ENCODE data around the gene ART4. TPM values are rescaled to one million over a fixed set of nuclear protein-coding genes. Genes with fewer than 3 reads are reported as not detected.
A peak's percentile ranks its signal among the peaks of the same experiment; 100 is the strongest.

The ART4 gene
- polyA plus RNA-seq, 4 donors, result 0.07 to 0.42 (median 0.12) TPM

- DNase-seq (ENCODE audit: low read depth in 4 of 4, low spot score in 3 of 4), result no peak
Observed at GRCh38 chr12:14852880-14853279, 9.6 kb upstream of the ART4 start.

DNA sequence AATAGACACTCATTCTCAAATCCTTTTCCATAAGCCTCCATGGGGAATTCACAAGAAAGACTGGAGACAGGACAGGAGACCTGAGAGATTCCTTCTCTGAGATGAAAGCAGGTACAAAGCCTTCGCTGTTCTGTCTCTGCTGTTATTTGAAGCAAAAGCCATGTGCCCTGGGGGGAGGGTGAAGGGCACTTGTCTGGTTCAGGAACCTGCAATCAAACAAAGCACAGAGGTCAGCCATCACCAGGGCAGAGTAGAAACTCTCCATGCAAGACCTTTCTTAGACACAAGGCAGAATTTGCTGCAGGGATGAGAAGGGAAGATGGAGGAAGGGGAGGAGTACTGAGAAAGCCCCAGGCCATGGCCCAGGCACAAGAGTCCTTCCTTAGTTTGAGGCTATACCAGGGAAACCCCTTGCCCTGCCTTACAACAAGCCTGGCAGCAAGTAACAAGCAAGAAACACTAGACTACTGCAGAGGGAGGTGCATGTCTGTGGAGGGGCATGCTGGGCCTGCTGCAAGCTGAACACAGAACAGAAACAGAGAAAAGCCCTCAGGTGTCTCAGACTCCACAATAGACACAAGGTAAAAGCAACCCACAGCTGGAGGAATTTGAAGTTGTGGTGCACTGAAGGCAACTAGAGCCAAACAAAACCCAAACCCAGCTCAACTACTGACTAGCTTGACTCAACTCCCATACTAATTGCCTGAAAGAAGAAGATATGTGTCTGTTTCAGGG is 7.8 kb upstream of the ART4 start:
- no peak for DNase-seq (ENCODE audit: low read depth in 4 of 4, low spot score in 3 of 4)

- no peak for DNase-seq (ENCODE audit: low read depth in 4 of 4, low spot score in 3 of 4)
Observed at GRCh38 chr12:14849661-14850060, 6.3 kb upstream of the ART4 start.

- DNase-seq (ENCODE audit: low read depth in 4 of 4, low spot score in 3 of 4), result no peak
Observed at GRCh38 chr12:14846876-14847580, 3.7 kb upstream of the ART4 start.

- no peak for DNase-seq (ENCODE audit: low read depth in 4 of 4, low spot score in 3 of 4)
Observed at GRCh38 chr12:14846042-14846587, 2.8 kb upstream of the ART4 start.

DNA sequence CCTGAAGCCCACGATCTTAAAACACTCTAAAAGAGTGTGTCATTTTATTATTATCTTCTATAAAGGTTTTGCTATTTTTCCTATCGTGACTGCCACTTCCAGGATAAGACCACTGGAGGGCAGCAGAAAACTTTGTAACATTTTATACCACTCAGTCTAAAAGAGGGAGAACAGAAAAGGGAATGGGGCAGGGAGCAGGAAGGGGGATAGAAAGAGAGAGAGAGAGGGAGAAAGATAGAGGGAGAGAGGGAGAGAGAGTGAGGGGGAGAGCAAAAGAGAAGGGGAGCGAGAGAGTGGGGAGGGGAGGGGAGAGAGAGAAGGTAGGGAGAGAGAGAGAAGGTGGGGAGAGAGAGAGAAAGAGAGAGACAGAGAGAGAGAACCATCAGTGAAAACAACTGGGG is 2.0 kb upstream of the ART4 start:
- peak in 1 of 4 donors; percentile 42 for DNase-seq (ENCODE audit: low read depth in 4 of 4, low spot score in 3 of 4)

DNA sequence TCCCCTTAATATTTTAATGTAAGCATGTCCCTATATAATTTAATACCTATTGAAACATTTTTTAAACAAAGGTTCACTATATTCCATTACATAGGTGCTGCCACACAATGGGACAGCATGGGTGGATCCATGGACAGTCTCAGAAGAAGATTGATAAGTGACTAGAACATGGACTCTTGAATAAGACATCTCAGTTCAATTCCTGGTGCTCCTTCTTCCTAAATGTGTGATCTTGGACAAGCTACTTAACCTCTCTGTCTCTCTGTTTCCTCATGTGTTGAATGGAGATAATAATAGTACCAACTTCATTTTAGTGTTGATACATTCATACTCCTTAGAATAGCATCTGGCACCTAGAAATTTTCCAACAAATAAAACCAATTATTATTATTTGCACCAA is 1.1 kb upstream of the ART4 start:
- no peak for DNase-seq (ENCODE audit: low read depth in 4 of 4, low spot score in 3 of 4)

GRCh38 chr12:14842315-14842714 is 1.0 kb downstream of the ART4 start:
- no peak for DNase-seq (ENCODE audit: low read depth in 4 of 4, low spot score in 3 of 4)

- DNase-seq (ENCODE audit: low read depth in 4 of 4, low spot score in 3 of 4), result no peak
Observed at GRCh38 chr12:14841761-14842160, 1.6 kb downstream of the ART4 start.

DNA sequence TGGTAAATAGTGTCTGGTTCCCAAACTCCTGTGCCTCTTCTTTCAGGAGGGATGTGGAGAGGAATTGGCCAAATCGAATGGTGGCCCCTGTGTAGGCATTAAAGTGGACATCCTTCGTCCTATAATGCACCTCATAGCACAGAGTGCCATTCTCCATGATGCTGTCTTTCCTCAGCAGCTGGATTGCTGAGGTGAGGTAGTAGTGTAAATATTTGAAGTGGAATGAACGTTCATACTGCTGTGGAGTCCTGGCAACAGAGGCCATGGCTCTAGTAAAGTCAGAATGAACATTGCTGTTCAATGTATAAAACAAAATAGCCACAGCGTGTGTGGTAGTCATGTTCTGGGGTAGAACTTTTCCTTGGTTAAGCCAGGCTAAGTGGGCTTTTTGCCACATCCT is 2.7 kb downstream of the ART4 start:
- no peak for DNase-seq (ENCODE audit: low read depth in 4 of 4, low spot score in 3 of 4)

DNA sequence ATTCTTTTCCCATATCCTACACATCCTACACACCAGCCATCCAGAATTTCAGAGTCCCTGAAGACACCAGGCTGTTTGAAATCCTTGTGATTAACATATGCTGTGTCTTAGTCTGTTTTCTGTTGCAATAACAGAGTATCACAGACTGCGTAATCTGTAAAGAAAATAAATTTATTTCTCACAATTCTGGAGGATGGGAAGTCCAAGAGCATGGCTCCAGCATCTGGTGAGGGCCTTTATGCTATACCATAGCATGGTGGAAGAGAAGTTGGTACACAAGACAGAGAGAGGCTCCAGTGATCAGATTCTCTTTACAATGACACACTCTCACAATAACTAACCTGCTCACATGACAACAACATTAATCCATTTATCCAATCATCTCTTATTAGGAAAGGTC is 4.1 kb downstream of the ART4 start:
- no peak for DNase-seq (ENCODE audit: low read depth in 4 of 4, low spot score in 3 of 4)

DNA sequence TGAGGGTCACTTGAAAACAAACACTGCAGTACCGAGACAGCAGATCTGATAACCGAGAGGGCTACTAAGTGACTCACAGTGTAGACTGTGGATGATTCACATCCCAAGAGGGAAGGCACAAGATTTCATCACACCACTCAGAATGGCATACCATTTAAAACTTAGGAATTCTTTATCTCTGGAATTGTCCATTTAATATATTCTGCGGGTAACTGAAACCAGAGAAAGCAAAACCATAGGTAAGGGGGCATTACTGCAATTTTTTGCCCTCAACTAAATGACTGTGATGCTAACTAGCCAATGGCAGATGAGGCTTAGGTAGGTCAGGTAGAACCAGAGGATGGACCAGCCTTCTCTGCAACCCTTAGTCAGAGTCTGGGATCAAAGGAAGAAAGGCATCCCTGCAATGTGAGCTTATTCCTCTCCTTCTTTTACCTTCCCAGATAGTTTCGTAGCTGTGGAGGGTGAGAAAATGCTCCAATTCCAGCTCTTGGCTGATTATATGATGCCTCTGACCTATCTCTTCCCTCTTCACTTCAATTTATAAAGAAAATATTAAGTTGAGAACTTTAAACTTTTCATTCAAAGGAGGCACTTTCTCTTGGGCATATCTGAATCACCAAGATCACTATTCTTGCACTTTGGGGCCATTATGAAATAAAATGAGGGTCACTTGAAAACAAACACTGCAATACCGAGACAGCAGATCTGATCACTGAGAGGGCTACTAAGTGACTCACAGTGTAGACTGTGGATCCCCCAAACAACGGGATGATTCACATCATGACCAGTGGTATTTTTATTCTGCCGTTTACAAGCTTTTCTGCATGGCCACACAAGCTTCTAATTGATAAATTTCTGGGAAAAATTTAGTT is 6.8 kb downstream of the ART4 start:
- DNase-seq (ENCODE audit: low read depth in 4 of 4, low spot score in 3 of 4), result no peak

DNA sequence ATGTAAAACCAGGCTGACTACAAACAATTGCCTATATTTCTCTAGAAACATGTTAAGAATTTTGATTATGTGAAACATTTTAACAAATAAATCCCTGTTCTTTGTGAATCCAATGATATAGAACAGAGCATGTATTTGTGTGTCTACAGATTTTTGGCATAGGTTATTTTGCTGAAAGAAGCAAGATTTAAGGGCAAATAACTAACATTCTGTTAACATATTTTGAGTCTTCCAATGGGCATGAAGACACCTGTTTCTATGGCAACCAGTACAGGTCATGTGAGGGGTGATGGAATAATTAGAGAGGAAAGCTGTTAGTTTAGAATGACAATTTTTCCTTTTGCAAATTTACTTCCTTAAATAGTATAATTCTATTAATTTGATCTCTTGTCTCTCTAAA is 8.8 kb downstream of the ART4 start:
- DNase-seq (ENCODE audit: low read depth in 4 of 4, low spot score in 3 of 4), result no peak

DNA sequence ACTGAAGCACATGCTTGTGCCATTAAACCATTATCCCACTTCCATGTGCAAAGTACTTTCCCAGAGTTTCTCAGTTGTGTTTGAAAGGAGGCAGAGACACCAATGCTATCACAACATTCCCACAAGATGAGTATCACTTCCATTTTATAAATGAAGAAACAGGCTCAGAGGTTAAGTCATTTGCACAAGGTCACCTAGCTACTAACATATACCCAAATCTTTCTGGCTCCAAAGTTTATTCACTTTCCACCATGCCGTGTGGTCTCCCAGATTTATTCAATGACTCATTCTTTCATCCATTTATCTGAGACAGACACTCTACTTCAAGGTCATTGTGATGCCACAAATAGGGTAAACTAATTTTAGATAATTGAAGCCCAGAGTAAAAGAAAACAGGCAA is 9.4 kb downstream of the ART4 start:
- no peak for DNase-seq (ENCODE audit: low read depth in 4 of 4, low spot score in 3 of 4)

- DNase-seq (ENCODE audit: low read depth in 4 of 4, low spot score in 3 of 4), result no peak
Observed at GRCh38 chr12:14833336-14833735, 10.0 kb downstream of the ART4 start.

DNA sequence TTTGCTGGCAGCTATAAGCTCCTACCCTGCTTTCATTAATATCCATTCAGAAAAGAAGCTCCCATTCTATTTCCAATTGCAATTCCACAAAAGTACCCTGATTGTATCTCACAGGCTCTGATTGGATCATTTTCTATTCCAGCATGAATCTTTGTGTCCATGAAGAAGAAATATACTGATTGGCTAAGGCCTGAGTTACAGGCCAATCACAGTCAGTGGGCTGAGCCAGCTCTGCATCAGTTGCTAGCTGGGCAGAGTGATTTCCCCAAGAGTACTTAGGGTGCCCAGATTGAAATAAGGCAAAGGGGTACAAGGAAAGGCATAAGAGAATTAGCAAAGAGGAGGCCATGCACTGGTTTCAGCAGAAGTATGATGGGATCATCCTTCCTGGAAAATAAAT is 14.4 kb downstream of the ART4 start:
- DNase-seq (ENCODE audit: low read depth in 4 of 4, low spot score in 3 of 4), result no peak

GRCh38 chr12:14827043-14827442 is 16.3 kb downstream of the ART4 start:
- DNase-seq (ENCODE audit: low read depth in 4 of 4, low spot score in 3 of 4), result no peak

DNA sequence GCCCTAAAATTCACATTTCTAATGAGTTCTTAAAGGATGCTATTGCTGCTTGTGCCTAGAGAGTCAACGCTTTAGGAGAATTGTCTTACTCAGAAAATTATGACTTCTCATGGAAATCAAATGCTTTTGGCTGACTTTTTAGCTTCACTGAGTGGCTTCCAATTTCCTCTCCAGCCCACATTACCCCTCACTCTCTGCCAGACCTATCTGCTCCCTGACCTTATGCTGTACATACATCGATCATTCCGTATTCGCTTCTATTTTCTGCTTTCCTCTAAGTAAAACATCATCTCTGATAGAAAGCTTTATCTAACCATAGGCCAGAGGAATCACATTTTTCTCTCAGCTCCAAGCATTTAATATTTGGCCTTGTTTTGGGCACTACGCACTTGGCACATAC is 16.8 kb downstream of the ART4 start:
- DNase-seq (ENCODE audit: low read depth in 4 of 4, low spot score in 3 of 4), result no peak

DNA sequence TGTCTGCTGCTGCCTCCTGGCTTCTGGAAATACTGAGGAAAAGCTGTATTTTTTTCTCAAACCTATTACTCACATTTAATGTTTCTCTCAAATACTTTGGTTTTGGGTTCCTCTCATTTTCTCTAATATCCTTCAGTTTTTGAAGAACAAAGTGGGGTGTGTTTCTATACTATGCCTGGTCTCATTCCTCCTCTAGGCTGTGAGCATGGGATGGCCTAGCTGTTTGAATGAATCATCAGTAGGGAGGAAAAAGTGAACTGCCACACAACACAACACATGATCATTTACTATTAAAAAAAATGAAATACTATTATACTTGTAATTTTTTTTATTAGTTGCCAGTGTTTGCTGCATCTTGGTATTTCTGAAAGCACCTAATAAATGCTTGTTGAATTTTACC is 18.1 kb downstream of the ART4 start:
- DNase-seq (ENCODE audit: low read depth in 4 of 4, low spot score in 3 of 4), result no peak

DNA sequence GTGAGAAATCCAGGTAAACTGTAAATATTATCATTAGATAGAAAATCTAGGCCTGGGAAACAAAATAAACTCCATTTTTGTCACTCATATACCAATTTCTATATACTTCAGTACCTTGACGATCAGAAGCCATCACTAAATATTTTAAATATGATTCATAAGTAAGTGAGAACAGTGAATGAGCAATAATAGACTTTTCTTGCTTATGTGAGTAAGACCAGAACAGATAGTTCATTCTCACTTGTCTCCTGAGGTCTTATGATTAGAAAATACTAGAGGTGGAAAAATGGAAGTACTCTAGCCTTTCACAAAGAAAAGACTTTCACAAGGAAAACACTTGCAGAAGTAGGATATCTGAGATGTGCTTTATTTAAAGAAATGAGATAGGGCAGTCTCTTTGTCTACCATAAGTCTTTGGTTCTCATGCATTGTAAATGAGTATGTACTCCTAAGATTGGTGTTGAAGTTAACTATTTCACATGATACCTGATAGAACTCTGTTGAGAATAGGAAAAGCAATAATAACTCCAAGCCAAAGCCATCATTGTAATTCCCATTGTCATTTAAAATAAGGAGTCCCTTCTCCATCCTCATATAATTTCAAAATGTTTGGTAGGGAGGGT is 19.2 kb downstream of the ART4 start:
- no peak for DNase-seq (ENCODE audit: low read depth in 4 of 4, low spot score in 3 of 4)

DNA sequence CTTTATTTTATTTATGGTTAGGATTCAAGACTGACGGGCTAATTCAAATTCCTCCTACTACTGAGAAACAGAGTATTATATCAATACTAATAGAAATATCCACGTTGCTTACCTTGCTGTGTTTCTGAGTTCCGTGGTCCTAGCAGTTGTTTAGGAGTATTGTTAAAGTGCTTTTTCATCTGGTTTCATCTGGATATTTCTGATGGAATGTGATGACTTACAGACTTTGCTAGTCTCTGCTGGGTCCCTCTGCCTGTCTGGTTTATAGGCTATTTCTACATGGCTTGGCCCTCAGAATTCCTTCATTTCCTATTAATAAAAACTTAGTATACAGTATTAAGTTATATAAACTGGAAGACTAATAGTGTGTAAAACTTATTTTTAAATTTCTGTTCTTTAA is 29.3 kb downstream of the ART4 start, which contains the start of gene SMCO3:
SMCO3 (minus strand) TSS at position 169 of the 400 bp plus-strand sequence. CDS start 7,502 bp downstream, outside the sequence.
- DNase-seq (ENCODE audit: low read depth in 4 of 4, low spot score in 3 of 4), result no peak

Measured in left renal pelvis (tissue), 4 donors.